Measurements from ENCODE around the gene FOXJ2. TPM values are rescaled to one million over a fixed set of nuclear protein-coding genes. Genes with fewer than 3 reads are reported as not detected.
"Not testable (repeated sequence)": the region's sequence is repeated elsewhere in the genome, so short reads cannot be mapped to it uniquely, and the experiment has no call there.

The FOXJ2 gene
- total RNA-seq, 1 donor from 2014 or later, result 19.8 TPM

DNA sequence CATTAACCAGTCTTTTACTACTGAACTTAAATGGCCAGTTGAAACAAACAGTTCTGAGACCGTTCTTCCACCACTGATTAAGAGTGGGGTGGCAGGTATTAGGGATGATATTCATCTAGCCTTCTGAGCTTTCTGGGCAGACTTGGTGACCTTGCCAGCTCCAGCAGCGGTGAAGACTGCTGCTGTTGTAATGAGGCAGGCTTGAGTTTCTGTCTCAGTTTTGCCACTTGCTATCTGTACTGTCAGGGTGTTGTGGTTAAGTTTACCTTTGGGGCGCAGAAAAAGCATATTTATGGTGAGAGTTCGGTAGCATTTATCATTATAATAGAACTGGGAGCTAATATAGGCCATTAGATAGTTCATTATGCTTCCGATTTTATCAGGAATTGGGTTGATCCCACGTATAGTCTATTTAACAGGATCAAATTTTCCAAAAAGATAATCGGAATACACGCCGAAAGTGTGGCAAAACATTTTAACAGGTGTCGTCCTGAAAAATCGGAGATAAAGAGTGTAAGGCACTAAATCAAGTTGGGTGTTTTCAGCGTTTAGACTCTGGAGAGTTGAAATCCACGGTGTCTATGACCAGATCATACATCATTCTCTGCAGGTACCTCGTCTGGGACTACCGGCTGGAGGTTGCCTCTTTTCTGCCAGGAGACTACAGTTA lies 48.9 kb downstream of the FOXJ2 start:
- H3K27ac ChIP-seq, result peak overlapping the region; percentile 89
- intact Hi-C loops (cut with DNase I), result no loop called here
- peaks cover 1% of the 10 kb centered on the region for H3K36me3 ChIP-seq
- no peak for DNase-seq
- no peaks in the 10 kb centered on the region for H3K27me3 ChIP-seq (ENCODE audit: low read depth)
- H3K4me1 ChIP-seq, result peaks cover 38% of the 10 kb centered on the region
- TF ChIP-seq, protein P1, sequence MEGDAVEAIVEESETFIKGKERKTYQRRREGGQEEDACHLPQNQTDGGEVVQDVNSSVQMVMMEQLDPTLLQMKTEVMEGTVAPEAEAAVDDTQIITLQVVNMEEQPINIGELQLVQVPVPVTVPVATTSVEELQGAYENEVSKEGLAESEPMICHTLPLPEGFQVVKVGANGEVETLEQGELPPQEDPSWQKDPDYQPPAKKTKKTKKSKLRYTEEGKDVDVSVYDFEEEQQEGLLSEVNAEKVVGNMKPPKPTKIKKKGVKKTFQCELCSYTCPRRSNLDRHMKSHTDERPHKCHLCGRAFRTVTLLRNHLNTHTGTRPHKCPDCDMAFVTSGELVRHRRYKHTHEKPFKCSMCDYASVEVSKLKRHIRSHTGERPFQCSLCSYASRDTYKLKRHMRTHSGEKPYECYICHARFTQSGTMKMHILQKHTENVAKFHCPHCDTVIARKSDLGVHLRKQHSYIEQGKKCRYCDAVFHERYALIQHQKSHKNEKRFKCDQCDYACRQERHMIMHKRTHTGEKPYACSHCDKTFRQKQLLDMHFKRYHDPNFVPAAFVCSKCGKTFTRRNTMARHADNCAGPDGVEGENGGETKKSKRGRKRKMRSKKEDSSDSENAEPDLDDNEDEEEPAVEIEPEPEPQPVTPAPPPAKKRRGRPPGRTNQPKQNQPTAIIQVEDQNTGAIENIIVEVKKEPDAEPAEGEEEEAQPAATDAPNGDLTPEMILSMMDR (IDR thresholded peaks at IDR 0.05), result no peak
- H3K4me3 ChIP-seq, result peak overlapping the region; percentile 75
- no peaks in the 10 kb centered on the region for H3K9me3 ChIP-seq
- peak; percentile 52 to 58 for ATAC-seq

DNA sequence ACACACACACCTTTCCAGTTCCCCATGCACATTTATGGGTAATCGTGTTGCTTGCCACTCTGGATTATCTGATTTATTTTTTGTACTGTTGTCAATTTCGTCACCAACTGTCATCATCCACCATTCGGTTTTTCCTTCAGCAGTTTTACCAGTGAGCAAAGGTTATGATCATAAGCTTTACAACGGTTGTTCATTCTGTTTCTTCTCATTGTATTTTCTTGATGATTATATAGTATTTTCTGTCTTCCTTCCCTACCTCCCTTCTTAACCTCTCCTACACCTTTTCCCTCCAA lies 50.2 kb downstream of the FOXJ2 start:
- peaks cover 42% of the 10 kb centered on the region for H3K4me1 ChIP-seq
- ATAC-seq, result no peak
- H3K27me3 ChIP-seq (ENCODE audit: low read depth), result no peaks in the 10 kb centered on the region
- H3K27ac ChIP-seq, result peak overlapping the region; percentile 89
- peak overlapping the region; percentile 75 for H3K4me3 ChIP-seq
- H3K9me3 ChIP-seq, result no peaks in the 10 kb centered on the region
- peaks cover 4% of the 10 kb centered on the region for H3K36me3 ChIP-seq
- intact Hi-C loops (cut with DNase I), result no loop called here
- no peak for DNase-seq
- TF ChIP-seq, protein P1 (IDR thresholded peaks at IDR 0.05), result no peak

DNA sequence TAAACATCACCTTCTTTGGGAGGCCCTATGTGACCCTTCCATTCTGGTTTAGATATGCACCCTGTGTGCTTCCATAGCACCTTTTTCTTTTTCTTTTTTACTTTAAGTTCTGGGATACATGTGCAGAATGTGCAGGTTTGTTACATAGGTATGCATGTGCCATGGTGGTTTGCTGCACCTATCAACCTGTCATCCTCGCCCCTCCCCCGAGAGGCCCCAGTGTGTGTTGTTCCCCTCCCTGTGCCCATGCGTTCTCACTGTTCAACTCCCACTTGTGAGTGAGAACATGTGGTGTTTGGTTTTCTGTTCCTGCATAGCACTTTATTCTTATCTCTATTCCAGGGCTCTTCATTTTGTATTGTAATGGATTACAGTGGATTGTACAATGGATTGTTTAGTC lies 51.8 kb downstream of the FOXJ2 start:
- H3K9me3 ChIP-seq; H3K36me3 ChIP-seq; H3K27ac ChIP-seq; intact Hi-C loops (cut with DNase I); DNase-seq; H3K27me3 ChIP-seq (ENCODE audit: low read depth); ATAC-seq; H3K4me3 ChIP-seq: not testable (repeated sequence)
- peaks cover 58% of the 10 kb centered on the region for H3K4me1 ChIP-seq

DNA sequence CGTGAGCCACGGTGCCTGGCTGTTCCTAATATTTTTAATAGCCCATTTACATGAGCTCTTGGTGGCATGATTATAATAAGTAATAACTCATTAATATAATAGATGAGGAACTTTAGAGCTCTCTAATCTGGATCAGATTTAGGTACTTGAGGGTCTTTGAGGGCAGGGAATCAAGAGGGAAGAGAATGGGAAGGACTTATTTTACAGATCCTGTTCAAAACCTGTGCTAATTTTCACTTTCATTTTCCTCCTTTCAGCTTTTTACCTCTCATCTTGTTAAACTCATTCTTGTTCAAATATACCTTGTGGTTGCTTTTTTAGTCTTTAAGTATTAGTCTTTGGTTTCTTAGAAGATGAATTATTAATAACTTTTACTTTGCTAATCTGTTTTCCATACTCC lies 55.1 kb downstream of the FOXJ2 start:
- no peaks in the 10 kb centered on the region for H3K27me3 ChIP-seq (ENCODE audit: low read depth)
- peaks cover 42% of the 10 kb centered on the region for H3K4me1 ChIP-seq
- TF ChIP-seq, protein P1 (IDR thresholded peaks at IDR 0.05), result no peak
- no peaks in the 10 kb centered on the region for H3K9me3 ChIP-seq
- intact Hi-C loops (cut with DNase I), result no loop called here
- ATAC-seq, result no peak
- DNase-seq, result no peak
- no peak overlapping the region for H3K27ac ChIP-seq
- no peak overlapping the region for H3K4me3 ChIP-seq
- peaks cover 37% of the 10 kb centered on the region for H3K36me3 ChIP-seq

DNA sequence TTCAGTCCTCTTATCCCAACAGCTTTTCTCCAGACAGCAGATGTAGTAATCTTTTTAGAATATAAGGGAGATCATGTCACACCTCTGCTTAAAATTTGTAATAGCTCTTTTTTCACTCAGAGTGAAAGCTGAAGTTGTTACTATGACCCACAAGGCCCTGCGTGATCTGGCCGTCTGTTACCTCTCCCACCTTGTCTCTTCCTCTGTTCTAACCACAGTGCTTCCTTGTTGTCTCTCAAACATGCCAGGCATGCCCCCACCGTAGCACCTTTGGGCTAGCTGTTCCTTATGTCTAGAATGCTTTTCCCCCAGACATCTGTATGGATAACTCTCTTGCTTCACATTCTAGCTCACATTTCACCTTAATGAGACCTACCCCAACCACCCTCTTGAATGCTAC lies 56.1 kb downstream of the FOXJ2 start:
- Histone ChIP-seq H3K9me3 (no peaks in the 10 kb centered on the region), H3K4me1 (peaks cover 34% of the 10 kb centered on the region), H3K36me3 (peaks cover 47% of the 10 kb centered on the region), H3K27me3 (ENCODE audit: low read depth) (no peaks in the 10 kb centered on the region), H3K27ac (no peak overlapping the region), H3K4me3 (no peak overlapping the region)
- intact Hi-C loops (cut with DNase I), result no loop called here
- DNase-seq (no peak), ATAC-seq (peak in 1 of 2 donors; percentile 45)
- TF ChIP-seq, protein P1 (IDR thresholded peaks at IDR 0.05), result no peak

DNA sequence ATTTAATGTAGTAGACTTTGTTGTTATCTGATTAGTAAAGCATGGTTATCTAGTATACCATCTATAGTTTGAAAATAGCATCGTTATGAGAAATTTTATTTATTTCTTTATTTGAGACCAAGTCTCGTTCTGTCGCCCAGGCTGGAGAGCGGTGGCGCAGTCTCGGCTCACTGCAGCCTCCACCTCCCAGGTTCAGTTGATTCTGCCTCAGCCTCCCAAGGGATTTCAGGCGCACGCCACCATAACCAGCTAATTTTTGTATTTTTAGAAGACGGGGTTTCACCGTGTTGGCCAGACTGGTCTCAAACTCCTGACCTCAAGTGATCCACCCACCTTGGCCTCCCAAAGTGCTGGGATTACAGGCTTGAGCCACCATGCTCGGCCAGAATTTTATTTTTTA lies 56.8 kb downstream of the FOXJ2 start:
- H3K4me3 ChIP-seq; DNase-seq; intact Hi-C loops (cut with DNase I); H3K9me3 ChIP-seq; H3K27me3 ChIP-seq (ENCODE audit: low read depth); ATAC-seq; H3K27ac ChIP-seq: not testable (repeated sequence)
- Histone ChIP-seq H3K4me1 (peaks cover 27% of the 10 kb centered on the region), H3K36me3 (peaks cover 54% of the 10 kb centered on the region)
